ENCODE data around the gene SMTNL2.
A peak's percentile ranks its signal among the peaks of the same experiment; 100 is the strongest.
"Not testable (repeated sequence)": the region's sequence is repeated elsewhere in the genome, so short reads cannot be mapped to it uniquely, and the experiment has no call there.

SMTNL2 gene

GRCh38 chr17:4592240-4593005 is 8.1 kb downstream of the SMTNL2 start:
- Histone ChIP-seq H3K4me3 (ENCODE audit: low read depth, low read length) (no peak overlapping the region), H3K36me3 (replicated peaks) (no peaks in the 10 kb centered on the region), H3K27ac (no peak overlapping the region), H3K27me3 (replicated peaks) (peaks cover 6% of the 10 kb centered on the region)
- in situ Hi-C loops (cut with HindIII; ENCODE audit: low pct_ligation_motif_present, low sequenced_read_pairs) = no loop called here
- no peak for TF ChIP-seq CTCF (IDR thresholded peaks at IDR 0.05; ENCODE audit: low read depth, low read length, missing control alignments)
- no peak for DNase-seq

GRCh38 chr17:4593021-4593421 is 8.7 kb downstream of the SMTNL2 start:
- DNase-seq = no peak
- no peaks in the 10 kb centered on the region for H3K36me3 ChIP-seq (replicated peaks)
- no peak overlapping the region for H3K27ac ChIP-seq
- no peak overlapping the region for H3K4me3 ChIP-seq (ENCODE audit: low read depth, low read length)
- in situ Hi-C loops (cut with HindIII; ENCODE audit: low pct_ligation_motif_present, low sequenced_read_pairs) = no loop called here
- H3K27me3 ChIP-seq (replicated peaks) = peaks cover 4% of the 10 kb centered on the region
- no peak for TF ChIP-seq CTCF (IDR thresholded peaks at IDR 0.05; ENCODE audit: low read depth, low read length, missing control alignments)

GRCh38 chr17:4594406-4594805 is 10.1 kb downstream of the SMTNL2 start:
- no peak for TF ChIP-seq CTCF (IDR thresholded peaks at IDR 0.05; ENCODE audit: low read depth, low read length, missing control alignments)
- Histone ChIP-seq H3K27ac (no peak overlapping the region), H3K36me3 (replicated peaks) (no peaks in the 10 kb centered on the region), H3K27me3 (replicated peaks) (peaks cover 9% of the 10 kb centered on the region), H3K4me3 (ENCODE audit: low read depth, low read length) (no peak overlapping the region)
- in situ Hi-C loops (cut with HindIII; ENCODE audit: low pct_ligation_motif_present, low sequenced_read_pairs) = no loop called here
- no peak for DNase-seq

GRCh38 chr17:4594931-4595684 is 10.8 kb downstream of the SMTNL2 start:
- Histone ChIP-seq H3K4me3 (ENCODE audit: low read depth, low read length) (no peak overlapping the region), H3K36me3 (replicated peaks) (no peaks in the 10 kb centered on the region), H3K27me3 (replicated peaks) (peaks cover 12% of the 10 kb centered on the region), H3K27ac (no peak overlapping the region)
- DNase-seq = no peak
- in situ Hi-C loops (cut with HindIII; ENCODE audit: low pct_ligation_motif_present, low sequenced_read_pairs) = no loop called here
- TF ChIP-seq CTCF (IDR thresholded peaks at IDR 0.05; ENCODE audit: low read depth, low read length, missing control alignments) = peak; percentile 60

- H3K27me3 ChIP-seq (replicated peaks) = peaks cover 15% of the 10 kb centered on the region
- DNase-seq; H3K36me3 ChIP-seq (replicated peaks); in situ Hi-C loops (cut with HindIII; ENCODE audit: low pct_ligation_motif_present, low sequenced_read_pairs); H3K4me3 ChIP-seq (ENCODE audit: low read depth, low read length); H3K27ac ChIP-seq: not testable (repeated sequence)
These were observed 11.5 kb downstream of the SMTNL2 start for GRCh38 chr17:4595685-4596342.
